ENCODE results near the gene NALCN.

DNA sequence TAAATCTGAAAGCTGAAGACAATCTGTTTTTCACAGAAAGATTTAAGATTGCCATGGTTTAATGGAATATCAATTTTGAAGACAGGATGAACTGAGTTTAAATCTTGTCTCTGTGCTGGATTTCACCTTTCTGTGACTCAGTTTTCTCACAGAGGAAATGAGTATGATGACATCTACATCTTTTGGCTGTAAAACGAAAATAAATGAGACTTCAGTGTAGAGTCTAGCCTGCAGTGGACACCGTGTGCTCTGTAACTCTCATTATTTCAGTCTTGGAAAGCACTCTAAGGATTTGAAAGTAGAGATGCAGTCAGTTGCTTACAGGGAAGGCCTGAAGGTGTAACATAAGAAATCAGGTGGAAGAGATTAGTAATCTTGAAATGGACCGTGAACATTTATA, 150.4 kb downstream of the NALCN start:
- no peak for TF ChIP-seq EP300 (IDR thresholded peaks at IDR 0.05; ENCODE audit: borderline replicate concordance in 1 of 2, low read depth in 2 of 2, low read length in 2 of 2)
- TF ChIP-seq CTCF (IDR thresholded peaks at IDR 0.05; ENCODE audit: control extremely low read depth in 1 of 3, insufficient read depth in 1 of 3, low read depth in 1 of 3, low read length in 3 of 3): no peak
- TF ChIP-seq, protein P1, sequence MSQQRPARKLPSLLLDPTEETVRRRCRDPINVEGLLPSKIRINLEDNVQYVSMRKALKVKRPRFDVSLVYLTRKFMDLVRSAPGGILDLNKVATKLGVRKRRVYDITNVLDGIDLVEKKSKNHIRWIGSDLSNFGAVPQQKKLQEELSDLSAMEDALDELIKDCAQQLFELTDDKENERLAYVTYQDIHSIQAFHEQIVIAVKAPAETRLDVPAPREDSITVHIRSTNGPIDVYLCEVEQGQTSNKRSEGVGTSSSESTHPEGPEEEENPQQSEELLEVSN (IDR thresholded peaks at IDR 0.05): no peak
- TF ChIP-seq TAF1 (IDR thresholded peaks at IDR 0.05; ENCODE audit: low read depth, low read length): no peak

Data from H1 (cell line).